ENCODE data around the gene SMG6. TPM values are rescaled to one million over a fixed set of nuclear protein-coding genes. Genes with fewer than 3 reads are reported as not detected.

Gene SMG6
- total RNA-seq, 1 experiment from 2014 or later: 25.6 TPM

GRCh38 chr17:2034806-2035540 lies 268.6 kb downstream of the SMG6 start:
- POLR2A ChIA-PET: interaction anchor here (0.6 kb wide), 1 partner anchor 1062 kb away, joined by 3 read pairs; no protein-coding TSS in a partner anchor
- ATAC-seq: no peak
- H3K4me1 Mint-ChIP-seq: peaks cover 4% of the 10 kb centered on the region
- H3K36me3 Mint-ChIP-seq: no peaks in the 10 kb centered on the region
- H3K4me3 Mint-ChIP-seq: no peak overlapping the region
- no peaks in the 10 kb centered on the region for H3K27me3 Mint-ChIP-seq (ENCODE audit: low read depth)
- no peak overlapping the region for H3K27ac Mint-ChIP-seq
- H3K9me3 Mint-ChIP-seq: no peaks in the 10 kb centered on the region
- CTCF ChIA-PET: interaction anchor here (0.6 kb wide), 1 partner anchor 23 kb away, joined by 4 read pairs; no protein-coding TSS in a partner anchor
- TF ChIP-seq NR3C1 (CRISPR knock-in tag; conservative IDR thresholded peaks at IDR 0.05; ENCODE audit: low read depth) (no peak), JAZF1 (CRISPR knock-in tag; IDR thresholded peaks at IDR 0.05) (no peak), ATF1 (CRISPR knock-in tag; IDR thresholded peaks at IDR 0.05) (no peak), KAT7 (CRISPR knock-in tag; IDR thresholded peaks at IDR 0.05; ENCODE audit: borderline replicate concordance) (no peak), ZNF232 (CRISPR knock-in tag; IDR thresholded peaks at IDR 0.05) (no peak), ZMAT4 (CRISPR knock-in tag; IDR thresholded peaks at IDR 0.05) (no peak), ERG (CRISPR knock-in tag; IDR thresholded peaks at IDR 0.05) (no peak), PREB (CRISPR knock-in tag; IDR thresholded peaks at IDR 0.05; ENCODE audit: borderline replicate concordance) (no peak), ELF4 (CRISPR knock-in tag; IDR thresholded peaks at IDR 0.05; ENCODE audit: low read depth) (no peak), SMAD3 (CRISPR knock-in tag; IDR thresholded peaks at IDR 0.05; ENCODE audit: borderline replicate concordance) (no peak), STAT6 (CRISPR knock-in tag; conservative IDR thresholded peaks at IDR 0.05; ENCODE audit: low read depth) (no peak), E2F5 (CRISPR knock-in tag; IDR thresholded peaks at IDR 0.05) (no peak), CTCF (IDR thresholded peaks at IDR 0.05) (no peak), E2F4 (CRISPR knock-in tag; IDR thresholded peaks at IDR 0.05; ENCODE audit: borderline replicate concordance, low read depth) (no peak), ZNF263 (CRISPR knock-in tag; IDR thresholded peaks at IDR 0.05; ENCODE audit: low read depth) (no peak), NFYB (CRISPR knock-in tag; conservative IDR thresholded peaks at IDR 0.05; ENCODE audit: low read depth) (no peak)
- DNase-seq (ENCODE audit: low spot score): no peak

Measured in WTC11 (cell line).